GM21717 (cell line): Measurements from ENCODE around the gene PIK3R1.
A peak's percentile ranks its signal among the peaks of the same experiment; 100 is the strongest.

Experiments
- ATAC-seq: cut with Tn5 transposase; IDR thresholded peaks from one replicate; pipeline ENCODE4 v1.9.1; 2021; ENCODE audit warnings: mild to moderate bottlenecking, moderate library complexity; ENCODE audit not compliant: unreplicated experiment

The PIK3R1 gene

DNA sequence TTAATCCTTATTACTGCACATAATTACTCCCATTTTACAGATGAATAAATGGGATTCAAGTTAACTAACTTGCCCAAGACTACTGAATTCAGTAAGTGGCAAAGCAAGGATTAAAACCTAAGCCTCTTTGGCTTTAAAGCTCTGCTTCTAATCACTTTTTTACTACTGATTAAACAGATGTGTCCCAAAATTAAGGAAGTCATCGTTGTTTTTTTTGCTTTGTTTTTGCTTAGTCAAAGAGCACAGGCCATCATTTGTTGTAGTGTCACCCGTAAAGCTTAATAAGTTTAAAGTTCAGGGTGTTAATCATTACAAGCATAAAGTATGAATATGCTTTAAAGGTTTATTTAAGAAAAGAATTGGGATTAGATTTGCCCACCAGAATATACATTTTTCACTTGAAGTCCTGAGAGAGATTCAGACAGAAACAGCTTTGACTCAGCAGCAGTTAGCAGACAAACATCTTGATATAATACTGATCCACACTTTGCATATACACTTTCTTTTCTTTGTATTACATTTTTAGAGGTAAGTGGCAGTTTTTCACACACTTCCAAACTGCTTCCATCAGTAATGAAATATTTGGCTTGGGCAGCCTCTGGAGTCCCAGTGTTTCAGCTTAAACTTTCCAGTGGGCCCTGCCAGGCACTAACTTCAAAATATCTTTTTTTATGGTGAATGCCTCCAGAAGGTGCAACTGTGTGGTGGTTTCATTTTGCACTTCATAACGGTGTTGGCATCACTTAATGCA, 52.7 kb downstream of the PIK3R1 start:
- ATAC-seq: no peak

DNA sequence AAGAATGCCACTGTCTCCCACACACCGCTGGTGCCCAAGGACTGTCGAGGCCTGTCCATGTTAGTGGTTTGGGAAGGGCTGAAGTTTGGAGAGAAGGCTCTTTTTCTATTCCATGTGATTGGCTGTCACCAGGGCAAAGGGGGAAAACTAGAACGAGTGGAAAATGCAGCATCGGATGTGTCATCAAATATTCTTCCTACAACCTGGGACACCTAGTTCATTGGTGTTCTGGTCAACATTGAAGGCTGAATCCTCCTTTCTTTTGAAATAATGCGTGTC, 53.2 kb downstream of the PIK3R1 start:
- ATAC-seq: no peak

DNA sequence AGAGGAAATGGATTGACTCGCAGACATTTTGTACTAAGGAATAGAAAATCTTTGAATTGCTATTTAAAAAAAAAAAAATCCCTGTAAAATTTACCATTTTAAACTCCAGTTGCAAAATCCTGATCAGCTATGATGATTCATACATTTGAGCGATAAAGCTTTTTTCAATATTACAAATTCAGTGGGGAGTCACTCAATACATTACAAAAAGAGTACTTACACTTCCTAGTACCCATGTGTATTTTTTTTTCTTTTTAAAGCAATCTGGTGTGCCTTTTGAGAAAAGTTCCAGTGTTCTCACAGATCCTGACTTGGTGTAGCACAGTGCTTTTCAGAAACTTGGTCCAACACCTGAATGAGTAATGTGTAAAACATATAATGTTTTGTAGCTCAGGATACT, 54.3 kb downstream of the PIK3R1 start:
- ATAC-seq: no peak

DNA sequence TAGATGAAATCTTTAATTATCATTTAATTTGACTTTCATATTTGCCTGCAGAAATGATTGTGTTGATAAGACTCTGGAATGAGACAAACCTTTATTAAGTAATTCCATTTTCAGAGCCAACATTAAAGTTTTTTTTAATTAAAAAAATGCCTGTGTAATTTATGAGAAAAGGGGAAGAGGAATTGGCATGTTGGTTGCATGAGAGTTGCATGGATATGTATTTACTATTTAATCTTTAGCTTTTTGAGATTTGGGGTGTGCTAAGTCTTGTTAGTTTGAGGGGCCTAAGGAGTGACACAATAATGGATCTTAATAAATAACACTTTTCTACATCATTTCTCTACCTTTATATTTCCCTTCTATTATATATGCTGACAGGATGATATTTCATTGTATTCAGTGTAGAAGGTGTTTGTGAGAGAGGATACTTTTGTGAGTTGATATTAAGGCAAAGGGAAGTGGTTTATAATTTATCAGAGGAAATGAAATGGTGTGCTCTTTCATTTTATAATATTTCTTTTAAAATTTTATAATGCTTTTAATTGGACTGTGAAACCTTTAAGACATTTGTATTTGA, 54.9 kb downstream of the PIK3R1 start:
- no peak for ATAC-seq

DNA sequence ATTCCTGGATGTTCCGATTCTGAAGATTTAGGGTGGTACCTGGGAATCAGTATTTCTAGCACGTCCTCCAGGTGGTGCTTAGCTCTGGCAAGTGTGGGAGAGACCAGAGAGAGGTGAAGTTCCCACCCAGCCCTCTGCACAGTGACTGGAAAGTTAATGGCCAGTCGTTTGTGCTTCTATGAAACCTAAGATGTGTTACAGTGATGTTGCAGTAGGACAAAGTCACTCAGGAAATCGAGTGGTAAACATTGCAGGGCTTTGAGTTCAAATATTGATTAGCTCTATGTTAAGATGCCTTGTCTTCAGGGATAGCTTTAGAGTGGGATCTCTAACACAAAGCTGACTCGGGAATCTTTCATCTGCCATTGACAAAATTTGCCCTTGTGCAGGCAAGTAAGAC, 55.6 kb downstream of the PIK3R1 start:
- ATAC-seq: no peak

DNA sequence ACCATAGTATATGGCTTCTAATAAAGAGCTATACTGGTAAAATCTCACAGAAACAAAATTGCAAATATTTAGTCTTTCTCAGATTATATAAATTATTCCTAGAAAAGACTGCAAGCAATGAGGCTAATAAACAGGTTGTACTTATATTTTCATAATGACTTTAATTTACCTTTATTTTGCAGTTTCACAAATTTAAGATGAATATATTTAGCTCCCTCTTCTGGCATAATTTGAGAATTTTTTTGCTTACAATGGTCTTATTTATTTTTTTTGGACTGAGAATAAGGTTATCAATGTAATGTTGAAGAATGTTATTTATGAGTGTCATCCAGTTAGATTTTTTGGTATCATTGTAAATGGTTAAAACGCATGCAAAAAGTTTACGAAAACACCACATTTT, 56.7 kb downstream of the PIK3R1 start:
- ATAC-seq: no peak

DNA sequence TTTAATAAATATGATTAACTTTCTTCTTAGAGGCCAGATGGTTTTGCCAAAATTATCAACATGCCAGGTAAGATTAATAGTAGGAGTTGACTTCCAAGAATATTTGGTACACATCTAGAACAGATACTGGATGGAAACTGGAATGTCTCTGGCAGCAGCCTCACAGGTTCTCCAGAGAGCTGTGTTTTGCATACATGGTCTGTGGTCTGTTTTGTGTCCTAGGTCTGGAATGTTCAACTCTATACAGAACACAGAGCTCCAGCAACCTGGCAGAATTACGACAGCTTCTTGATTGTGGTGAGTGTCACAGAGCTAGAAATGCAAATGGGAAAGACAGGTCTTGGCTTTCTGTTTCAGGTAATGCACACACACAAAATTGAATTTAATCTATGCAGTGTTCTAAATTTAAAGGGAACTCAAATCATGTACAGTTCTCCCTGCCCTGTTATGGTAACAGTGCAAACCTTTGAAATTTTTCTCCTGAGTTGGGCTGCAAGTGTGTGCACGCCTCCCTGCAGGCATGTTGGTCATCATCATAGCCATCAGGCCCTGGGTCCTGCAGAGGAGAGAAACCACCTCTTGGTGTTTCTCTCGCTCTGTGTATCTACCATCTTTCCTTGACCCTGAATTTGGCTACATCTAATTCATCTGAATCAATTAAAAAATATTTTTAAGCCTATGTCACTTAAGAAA, 58.3 kb downstream of the PIK3R1 start:
- peak; percentile 63 for ATAC-seq

DNA sequence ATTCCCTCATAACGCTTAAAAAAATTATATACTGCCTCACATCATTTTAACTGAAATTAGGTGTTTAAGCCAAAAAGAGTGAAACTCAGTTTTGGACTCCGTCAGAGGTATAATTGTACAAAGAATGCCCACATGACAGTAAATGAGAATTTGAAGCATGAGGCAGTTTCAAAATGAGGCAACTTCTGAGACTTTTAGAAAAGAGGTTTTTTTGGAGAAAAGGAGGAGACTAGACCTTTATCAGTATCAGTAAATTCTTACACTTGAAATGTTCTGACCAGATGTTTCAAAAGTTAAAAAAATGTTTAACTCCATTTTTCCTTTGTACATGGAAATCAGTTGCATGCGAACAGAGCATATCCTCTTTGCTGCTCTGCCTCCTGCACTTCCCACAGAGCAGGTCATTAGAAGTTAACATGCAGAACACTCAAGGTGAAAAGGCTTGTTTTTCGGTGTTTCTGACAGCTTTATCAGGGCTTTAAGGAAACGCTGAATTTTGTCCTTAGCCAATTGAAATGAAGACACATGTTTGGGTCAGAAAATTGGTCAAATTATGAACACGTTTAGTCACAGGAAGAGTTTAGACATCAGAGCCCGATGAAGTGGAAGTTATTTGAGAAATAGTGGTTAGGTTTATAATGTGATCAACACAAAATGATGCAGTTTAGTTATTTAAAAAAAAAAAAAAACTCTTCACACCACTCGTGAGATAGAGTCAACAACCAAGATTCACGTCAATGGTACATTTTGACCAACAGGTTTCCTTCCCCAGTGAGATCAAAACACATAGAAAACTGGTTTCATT, 59.5 kb downstream of the PIK3R1 start:
- peak; percentile 52 for ATAC-seq

DNA sequence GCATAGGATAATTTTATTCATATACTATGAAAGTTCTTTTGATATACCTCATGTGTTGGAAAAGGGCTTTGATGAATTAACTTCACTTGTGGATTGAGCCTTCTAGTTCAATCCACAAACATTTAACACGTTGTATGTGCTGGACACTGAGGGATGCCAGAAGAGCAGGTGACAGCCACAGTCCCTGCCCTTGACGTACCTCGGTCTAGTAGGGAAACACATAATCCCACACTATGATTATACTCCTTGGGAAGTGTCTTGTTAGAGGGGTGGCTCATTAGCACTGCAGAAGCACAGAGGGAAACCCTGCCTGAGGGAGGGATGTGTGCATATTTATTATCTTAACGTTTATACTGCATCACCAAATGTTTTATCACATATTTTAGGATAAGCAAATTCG, 61.2 kb downstream of the PIK3R1 start:
- ATAC-seq: no peak

DNA sequence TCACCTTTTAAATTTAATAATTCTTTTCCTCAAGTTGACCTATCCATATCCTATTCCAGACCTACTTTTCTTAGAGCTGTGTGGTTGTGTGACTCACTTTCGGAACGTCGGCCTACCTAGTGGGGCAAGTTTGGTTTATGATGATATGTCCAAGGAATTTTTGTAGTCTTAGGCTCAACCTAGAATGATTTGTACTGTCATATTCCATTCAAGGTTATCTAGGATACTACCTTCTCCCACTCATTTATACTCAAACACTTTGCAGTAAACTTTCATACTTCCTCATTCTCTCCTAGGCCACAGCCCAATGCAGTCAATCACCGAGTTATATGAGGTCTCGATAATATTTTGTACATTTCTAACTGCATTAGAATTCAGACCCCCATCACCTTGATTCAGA, 61.9 kb downstream of the PIK3R1 start:
- no peak for ATAC-seq

DNA sequence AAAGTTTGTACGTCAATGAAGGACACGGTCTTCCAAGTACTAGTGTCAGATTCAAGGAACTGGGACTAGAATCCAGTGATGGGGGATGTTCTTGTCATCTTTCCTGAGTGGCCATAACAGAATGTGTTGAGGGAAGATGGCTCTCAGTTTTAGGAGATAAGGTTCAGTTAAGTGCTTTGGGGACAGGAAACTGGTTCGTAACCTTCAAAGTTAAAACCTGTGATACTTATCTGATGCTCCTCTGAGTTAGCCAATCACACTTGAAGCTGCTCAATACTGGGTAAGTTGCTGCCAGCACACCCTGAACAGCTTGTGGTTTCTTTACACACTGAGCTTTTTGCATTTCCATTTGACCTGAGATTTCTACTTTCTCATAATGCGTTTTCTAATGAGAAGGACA, 64.4 kb downstream of the PIK3R1 start:
- no peak for ATAC-seq

DNA sequence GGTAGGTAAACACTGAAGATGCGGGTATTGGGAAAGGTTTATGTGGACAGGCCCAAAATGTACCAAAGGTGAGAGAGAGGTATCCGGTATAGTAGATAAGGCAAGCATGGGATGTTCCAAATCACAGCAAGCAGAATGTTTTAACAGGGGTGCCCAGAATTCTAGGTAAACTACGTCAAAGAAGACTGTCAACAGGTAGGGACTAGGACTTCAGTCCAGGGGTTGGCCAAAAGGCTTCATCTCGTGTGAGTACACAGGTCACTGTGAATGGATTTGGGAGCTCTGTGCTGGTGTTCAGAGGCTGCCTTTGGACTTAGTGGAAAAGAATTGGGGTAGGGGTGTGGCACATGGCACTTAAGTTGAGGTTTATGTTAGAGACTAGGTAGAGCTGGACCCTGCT, 66.4 kb downstream of the PIK3R1 start:
- ATAC-seq: no peak

DNA sequence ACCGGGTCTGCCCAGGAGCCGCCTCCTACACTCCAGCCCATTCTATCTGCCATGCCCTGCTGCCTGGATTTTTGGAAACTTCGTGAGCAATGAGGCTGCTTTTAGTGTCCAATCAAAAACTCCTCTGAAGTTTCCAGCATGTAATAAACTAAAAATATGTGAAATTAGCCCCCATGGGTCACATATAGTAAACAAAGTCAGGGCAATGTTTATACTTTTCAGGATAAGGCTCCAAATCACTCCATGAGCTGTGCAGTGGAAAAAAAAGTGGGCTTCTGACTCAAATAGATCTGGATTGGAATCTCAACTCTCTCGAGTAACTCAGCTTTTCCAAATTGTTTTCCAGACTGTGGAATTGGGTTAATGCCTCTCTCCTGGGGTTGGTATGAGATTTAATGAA, 68.2 kb downstream of the PIK3R1 start:
- no peak for ATAC-seq

DNA sequence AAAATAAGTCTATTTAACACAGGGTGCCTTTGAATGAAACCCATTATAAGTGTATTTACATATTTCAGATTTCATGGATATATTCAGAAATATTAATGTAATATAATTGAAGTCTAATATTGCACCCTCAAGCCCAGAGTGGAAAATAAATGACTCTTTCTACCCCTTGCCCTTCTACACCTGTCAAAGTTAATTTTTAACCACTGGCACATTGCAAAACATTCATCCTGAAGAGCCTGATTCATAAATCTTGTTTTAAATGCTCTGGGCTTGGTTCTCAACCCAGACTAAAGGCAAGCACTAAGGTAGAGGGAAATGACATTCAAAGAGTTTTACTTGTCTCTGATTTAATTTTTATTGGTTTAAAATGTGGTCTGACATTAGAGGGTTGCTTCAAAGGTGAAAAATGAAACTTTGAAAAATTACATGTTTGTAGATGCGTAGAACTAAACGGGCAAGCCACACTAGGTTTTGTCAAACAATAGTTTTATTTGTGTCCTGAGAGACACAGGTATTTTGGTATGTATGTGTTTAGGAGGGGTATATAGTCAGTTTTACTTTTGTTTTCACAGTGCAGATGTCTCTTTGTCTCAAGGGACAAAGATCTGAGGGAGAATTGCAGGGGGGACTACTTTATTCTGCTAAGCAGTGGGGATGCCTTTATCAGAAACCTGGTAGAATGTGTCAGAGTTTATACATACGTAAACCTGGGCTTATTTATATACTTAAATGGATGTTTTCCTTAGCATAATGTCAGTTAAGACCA, 69.7 kb downstream of the PIK3R1 start:
- peak; percentile 37 for ATAC-seq

DNA sequence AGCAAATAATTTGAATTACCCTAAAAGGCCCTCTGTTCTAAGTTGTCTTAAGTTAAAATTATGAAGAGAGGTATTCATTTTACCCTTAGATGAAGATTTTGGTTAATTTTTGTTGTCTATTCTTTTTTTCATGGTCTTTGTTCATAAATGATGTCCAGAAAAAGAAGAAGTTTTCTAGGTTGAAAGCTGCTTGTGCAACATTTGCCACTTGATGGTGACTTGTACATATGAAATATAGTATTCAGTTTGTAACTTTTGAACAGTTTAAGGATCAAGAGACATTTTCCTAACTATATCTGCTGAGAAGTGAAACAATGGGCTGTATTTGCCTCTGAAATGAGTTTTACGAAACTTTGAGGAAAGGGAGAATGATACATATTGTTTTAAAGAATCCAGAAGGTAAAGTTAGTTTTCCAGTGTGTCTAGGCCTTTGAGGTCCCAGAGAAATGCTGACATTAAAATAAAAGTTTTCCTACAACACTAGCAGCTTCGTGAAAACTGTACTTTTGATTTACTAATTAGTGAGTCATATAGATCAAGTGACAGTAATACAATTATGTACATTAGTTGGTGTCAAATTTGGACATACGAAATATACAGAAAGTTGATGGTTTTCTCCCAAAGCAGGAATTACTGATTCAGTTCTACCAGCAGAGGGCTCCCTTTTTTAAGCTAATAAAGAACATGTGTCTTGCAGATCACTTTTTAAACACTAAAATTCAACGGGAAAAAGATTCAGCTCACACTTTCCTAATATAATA, 70.5 kb downstream of the PIK3R1 start:
- ATAC-seq: no peak

DNA sequence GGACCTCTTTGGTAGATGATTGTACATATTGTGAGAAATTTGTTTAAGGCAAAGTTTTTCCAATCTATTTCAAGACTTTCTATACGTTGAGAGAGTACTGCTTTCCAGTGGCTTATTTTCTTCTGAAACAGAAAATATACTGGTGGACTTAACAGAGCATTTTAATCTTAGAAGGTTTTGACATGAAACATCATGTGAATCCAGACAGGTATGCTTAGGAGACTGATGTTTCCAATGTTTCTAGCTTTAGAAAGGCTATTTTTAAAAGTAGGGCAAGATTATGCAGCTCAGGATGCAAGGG, 71.0 kb downstream of the PIK3R1 start:
- no peak for ATAC-seq

DNA sequence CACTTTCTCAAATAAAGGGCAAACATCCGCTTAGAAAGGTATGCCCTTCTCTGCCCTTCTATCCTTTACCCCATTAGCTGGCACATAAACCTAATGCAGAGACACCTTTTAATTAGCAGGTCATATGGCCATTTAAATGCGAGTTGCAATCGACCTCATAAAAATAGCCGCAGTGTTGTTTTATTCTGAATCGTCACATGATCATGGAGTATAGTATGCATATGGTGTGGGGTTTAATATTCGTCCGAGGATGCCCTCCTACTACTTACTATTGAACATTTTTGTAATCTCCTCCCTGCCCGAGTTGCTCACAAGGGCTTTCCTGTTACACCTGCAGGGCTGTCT, 72.0 kb downstream of the PIK3R1 start:
- ATAC-seq: no peak

DNA sequence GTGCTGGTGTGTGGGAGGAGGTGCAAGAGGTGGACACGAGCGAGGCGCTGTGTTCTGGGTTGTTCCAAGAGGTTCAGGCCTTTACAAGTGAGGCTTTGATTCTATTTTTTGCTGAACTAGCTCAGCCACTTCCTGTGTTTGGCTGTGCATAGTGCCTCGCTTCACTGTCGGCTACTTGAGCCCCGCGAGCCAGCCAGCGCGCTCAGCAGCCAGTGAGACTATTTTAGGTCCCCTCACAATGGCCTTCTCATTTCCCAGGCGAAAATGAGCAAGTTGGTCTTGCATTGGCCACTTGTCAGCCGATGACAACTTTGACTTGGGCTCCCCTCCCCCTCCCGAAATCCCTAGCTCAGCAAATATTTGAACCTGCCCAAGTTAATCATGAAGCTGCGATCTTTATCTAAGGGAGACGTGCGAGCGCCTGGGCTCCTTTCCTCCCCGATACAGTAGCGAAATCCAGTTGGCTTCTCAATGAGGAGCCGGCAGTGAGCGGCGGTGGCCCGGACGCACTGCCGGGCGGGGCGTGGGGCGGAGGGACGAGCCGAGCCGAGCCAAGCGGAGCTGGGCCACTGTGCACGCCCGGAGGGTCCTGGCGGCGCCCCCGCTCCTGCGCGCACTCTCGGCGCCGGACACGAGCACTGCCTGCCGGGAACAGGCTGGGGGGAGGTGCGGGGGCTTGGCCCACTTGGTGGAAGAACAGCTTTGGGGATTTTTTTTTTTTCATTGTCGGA, 72.6 kb downstream of the PIK3R1 start:
- ATAC-seq: peak; percentile 75

DNA sequence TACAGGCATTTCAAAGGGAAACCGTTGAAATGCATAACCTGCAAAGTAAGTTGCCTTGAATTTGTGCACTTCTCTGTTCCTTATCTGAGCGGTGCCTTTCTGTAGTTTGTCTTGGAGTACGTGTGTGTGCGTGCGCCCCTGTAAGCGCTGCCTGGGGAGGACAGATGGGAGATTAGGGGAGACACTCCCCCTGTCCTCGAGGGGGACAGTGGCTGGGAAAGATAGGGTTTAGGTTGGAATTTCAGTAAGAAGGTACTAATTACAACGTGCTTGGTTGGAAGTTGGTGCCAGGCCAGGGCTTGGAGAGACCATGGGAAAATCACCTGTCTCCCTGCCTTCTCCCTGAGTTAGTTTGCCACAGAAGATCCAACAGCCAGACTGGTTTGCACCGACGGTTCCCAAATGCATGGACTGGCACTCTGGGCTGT, 73.2 kb downstream of the PIK3R1 start:
- peak; percentile 6 for ATAC-seq

DNA sequence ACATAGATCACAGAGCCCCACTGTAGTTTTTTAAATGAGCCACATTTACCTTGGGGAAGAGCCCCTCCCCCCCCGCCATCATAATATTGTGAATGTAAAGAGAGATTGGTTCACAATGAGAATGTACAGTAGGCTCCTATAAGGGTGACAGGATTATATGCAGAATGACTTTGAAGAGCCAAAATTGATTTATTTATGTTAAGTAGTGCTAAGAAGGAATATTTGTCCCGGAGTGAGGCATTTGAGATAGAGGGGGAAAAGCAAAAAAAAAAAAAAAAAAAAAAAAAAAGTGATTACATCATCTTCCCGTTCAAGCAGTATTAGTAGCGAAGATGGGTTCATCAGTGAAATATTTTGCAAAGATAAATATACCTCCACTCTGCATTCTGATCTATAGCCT, 73.9 kb downstream of the PIK3R1 start:
- no peak for ATAC-seq
